ENCODE measurements around the gene FZD4.
"Not testable (repeated sequence)": the region's sequence is repeated elsewhere in the genome, so short reads cannot be mapped to it uniquely, and the experiment has no call there.

The FZD4 gene

DNA sequence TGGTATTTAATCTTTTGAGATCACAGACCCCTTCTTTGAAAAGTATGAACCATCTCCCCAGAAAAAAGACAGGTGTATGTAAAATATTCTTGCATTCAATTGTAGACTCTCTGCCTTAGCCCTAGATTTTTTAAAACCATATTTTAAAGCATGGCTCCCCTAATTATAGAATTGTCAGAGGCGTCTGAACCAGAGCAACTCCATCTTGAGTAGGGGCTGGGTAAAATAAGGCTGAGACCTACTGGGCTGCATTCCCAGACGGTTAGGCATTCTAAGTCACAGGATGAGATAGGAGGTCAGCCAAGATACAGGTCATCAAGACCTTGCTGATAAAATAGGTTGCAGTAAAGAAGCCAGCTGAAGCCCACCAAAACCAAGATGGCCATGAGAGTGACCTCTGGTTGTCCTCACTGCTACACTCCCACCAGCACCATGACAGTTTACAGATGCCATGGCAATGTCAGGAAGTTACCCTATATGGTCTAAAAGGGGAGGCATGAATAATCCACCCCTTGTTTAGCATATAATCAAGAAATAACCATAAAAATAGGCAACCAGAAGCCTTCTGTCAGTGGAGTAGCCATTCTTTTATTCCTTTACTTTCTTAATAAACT, 17.9 kb downstream of the FZD4 start:
- DNase-seq (ENCODE audit: low spot score): not testable (repeated sequence)

DNA sequence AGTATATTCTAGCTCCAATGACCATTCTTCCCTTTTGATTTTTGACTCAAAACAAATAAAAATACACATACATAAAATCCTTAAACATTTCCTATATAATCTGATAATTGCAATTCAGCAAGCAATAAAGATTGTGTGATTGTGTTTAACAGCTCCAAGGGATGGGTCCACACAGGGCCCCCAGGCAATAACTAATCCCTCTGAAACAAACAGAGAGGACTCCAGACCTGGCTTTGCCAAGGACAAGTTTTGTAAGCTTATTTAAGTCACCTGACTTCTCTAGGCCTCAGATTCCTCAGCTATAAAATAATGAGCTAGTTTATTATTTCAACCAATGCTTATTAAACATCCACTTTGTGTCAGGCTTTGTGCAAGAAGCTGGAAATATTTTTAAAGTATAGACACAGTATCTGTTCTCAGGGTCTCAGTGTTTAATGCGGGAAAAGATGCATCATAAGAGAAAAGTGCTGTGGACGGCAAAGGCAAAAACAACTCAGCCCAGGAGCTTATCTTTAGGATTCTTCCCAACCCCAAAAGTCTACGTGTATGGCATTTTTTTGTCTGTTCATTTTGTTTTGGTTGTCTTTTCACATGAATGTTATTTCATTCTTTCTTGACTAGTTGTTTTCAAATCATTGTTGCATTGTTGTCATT, 20.1 kb downstream of the FZD4 start:
- no peak for DNase-seq (ENCODE audit: low spot score)

DNA sequence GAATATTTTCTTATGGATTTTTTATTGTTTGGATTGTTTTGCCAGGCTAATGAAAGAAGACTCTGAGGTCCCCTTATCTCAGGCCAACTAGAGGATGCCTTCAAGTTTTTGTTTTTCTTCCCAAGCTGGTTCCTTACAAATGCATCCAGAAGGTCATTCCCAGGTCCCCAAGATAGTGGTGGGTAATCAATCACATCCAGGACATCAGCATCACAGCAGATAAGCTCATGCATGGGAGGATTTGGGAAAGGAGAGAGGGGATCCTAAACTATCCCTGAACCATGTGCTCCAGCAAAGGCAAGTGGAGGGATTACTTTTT, 20.7 kb downstream of the FZD4 start:
- no peak for DNase-seq (ENCODE audit: low spot score)

DNA sequence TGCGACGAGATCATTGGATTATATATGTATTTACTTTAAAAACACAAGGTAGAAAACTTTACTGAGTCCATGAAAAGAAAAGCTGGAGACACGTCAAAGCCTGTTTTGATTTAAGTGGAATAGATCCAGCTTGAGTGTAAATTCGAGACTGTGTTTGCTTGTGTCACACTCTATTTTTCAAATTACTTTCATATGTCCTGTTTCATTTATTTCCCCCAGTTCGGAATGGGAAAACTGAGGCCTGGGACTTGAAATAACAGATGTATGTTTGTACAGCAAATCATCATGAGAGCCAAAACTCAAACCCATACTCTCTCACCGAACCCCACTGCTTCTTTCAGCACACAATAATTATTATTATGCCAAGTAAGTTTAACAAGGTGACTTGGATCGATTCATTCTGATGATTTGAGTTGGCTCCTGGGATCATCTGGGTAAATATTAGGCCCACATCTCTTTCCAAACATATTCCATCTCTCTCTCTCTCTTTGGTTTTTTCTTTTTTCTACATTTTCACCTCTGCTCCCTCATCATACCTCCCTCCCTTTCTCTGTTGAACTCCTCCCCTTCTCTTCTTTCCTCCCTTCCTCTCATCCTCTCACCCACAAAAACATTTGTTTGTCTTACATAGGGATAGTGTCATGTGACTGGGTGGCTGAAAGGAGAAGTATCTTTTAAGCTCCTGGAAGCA, 21.2 kb downstream of the FZD4 start:
- DNase-seq (ENCODE audit: low spot score): no peak

DNA sequence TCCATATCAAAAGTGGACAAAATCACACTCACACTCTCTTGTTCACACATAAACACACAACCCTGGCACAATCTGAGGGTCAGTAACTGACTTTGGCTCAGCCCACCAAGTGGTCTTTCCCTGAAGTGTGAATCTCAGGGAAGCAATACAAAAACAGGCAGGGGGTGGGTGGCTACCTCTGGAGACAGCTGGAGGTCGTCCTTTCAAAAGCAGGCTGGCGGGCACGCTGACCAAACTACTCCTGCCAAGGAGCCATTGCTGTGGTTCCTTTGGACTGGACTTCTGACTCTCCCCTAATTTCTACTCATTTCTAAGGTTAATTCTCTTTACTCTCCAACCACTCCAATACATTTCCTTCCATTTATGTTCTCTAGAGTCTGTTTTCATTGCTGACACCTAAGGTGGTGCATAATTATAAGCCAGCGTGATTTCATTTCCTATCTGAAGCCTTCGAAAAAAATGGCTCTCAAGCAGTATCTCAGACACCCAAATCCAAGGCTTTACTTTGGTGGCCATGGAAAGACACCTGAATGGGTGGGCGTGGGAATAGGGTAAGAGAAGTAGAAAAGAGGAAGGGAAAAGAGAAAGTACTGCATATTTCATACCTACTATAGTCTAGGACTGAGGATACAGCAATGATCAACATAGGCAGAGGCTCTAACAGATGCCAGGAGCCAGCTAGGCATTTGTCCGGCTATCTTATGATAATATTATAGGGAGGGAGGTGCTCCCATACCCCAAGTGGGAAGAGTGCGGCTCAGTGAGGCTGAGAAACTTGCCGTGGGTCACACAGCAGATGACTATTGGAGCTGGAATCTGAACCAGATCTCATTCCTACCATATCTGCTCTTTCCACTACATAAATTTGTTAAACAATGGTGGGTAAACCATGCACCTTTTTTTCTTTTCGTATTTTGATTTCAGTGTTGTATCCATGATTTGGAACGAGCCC, 22.0 kb downstream of the FZD4 start:
- DNase-seq (ENCODE audit: low spot score): no peak

DNA sequence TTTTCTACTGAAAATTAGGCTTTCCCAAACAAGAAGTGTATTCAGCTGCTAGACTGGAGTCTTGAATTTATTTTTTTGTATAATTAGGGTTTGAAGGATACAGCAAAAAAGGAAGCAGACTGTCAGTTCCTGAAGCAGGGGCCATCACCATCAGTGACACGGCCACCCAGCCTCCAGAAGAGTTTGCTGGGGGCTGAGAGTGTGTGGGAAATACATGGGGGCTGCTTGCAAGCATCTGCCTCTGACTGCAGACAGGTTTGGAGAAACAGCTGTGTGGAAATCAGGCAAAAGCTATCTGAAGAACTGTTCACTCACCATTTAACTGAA, 23.0 kb downstream of the FZD4 start:
- DNase-seq (ENCODE audit: low spot score): no peak

DNA sequence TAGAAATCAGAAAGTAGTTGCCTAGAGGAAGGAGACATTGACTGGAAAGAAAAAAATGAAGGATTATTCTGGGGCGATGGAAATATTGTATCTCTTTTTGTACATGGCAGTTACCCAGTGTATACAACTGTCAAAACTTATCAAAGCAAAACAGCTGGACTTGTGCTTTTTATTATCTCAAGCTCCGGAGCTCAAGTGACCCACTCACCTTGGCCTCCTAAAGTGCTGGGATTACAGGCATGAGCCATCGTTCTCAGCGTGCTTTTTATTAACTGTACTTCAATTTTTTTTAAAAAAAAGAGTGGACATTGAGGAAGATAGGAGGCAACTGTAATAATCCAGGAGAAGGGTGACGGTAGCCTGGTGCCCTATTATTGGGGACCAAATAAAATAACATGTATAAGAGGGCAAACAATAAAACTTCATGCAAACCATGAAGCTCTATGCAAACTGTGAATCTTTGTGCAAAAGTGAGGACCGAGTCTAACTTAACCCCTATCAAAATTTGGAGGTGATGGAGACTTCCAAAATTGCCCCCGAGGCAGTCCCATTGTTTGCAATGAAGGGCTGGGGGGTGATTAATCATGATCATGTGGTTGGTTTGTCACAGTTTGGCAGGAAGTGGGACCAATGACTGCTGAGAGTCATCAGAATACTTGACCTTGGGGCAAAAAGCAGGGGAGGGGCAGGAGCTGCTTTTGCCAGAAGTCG, 23.5 kb downstream of the FZD4 start:
- peak; percentile 50 for DNase-seq (ENCODE audit: low spot score)

DNA sequence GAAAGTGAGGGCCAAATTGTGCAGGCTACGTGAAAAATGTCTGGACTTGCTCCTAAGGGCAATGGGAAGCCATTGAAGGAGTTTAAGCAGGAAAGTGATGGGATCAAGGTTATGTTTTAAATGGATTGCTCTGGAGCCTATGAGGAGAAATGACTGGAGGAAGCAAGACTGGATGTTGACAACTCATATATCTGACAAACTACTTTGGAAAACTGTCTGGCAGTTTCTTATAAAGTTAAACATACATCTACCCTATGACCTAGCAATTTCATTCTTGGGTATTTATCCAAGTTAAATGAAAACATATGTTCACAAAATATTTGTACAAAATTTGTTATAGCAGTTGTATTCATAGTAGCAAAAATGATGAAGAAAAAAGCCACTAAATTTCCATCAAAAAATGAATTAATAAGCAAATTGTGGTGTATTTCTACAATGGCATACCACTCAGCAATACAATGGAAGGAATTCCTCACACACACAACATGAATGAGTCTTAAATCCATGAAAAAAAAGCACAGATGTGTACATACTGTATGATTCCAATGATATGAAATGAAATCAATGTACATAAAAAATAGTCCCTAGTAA, 24.1 kb downstream of the FZD4 start:
- no peak for DNase-seq (ENCODE audit: low spot score)

DNA sequence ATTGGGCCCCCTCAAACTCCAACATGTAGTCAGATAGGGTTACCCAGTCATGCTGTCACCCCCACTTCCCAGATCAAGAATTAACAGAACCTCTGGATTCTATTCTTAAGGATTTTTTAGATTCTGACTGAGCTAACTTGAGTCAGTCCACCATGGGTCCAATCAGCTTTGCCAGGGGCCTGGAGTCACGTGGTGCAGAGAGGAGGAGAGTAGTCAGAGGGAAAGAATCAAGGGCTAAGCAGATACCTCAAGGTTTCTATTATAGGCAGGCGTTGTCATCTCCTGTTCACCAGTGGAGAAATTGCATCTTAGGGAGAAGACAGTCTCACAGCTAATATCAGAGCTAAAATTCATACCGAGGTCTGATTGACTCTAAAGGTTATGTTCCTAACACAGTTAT, 28.2 kb downstream of the FZD4 start:
- DNase-seq (ENCODE audit: low spot score): no peak

DNA sequence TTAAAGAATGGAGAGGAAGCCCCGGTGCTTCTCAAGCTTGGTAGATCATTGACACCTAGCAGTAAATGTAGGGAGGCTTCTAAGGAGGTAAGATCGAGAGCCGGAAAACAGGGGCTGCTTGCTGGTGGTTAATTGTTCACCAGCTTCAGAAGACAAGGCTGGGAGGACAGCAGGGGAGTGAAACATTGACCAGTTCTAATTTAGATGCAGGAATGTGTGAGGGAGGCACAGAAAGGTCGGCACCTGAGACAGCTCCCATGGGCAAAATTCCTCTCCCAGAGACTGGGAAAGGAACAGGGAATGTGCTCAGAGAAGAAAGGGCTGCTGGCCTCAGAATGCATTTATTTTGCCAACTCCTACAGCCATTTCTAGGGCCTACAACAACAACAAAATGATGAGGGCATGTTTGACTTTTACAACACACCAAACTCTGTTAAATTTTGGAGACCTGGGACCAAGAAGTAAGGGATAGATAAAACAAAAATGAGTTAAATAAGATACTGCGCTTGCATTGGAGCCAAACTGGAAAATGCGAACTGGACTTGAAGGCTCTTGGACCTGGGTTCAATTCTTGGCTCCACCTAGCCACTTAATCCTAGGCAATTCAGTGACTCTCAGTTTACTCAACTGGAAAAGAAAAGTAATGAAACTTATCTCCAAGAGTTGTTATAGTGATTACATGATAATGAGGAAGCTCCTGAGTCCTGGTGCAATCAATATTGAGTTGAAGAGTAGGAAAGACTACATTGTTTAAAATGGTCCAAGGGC, 31.0 kb downstream of the FZD4 start:
- no peak for DNase-seq (ENCODE audit: low spot score)

DNA sequence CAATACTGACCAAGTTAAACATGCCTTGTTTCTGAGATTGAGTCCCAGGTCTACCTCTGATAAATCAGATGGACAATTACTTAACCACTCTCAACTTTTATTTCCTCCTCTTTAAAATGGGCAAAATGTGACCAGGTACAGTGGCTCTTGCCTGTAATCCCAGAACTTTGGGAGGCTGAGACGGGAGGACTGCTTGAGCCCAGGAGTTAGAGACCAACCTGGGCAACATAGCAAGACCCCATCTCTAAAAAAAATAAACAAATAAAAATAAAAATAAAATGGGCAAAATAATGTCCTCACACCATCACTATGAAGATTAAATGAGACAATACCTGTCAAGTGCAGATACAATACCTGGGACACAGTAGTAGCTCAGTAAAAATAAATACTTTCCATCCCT, 33.0 kb downstream of the FZD4 start:
- no peak for DNase-seq (ENCODE audit: low spot score)

DNA sequence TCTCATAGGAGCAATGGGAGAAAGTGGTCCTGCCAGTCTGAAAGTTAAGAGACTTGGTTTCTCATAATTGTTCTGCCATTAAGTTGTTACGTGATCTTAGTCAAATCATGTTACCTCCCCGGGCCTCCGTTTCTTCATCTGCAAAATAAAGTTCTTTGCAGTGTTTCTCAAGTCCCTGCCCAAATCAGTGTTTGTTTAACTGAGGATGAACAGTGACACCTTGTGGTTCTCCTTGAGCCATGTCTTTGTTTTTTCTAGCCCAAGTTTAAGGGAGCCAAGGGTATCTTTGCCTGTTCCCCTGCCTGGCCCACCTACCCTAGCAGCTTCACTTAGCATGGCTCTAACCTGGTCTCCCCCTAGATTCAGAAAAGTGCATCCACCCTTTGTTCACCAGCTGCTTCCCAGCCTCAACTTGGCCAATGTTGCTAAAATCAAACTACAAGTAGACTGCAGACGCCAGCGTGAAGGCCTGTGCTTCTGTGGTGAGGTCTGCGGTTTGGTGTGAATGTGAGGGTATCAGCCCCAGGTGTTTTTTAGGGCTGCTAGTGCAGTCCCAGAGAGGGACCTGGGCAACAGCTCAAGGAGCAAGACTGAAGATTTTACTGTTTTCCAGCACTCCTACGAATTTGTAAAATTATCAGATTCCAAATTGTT, 35.5 kb downstream of the FZD4 start:
- peak; percentile 67 for DNase-seq (ENCODE audit: low spot score)

DNA sequence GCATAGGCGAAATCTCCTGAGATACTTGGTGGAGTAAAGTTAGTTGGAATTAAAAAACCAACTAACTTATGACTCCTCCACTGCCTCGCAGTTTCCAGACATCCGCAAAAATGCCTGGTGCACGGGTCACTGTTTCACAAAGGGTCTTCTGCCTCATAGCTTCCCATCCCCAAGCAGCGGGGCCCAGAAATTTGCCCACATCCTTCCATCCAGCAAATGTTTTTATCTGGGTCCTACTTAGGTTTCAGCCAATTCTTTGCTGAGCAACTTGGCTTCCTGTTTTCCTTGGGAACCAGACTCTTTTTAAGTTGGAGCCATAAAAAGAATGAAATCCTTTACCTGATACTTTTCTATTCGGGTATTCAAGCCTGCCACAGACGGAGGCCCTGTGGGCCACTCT, 36.2 kb downstream of the FZD4 start:
- DNase-seq (ENCODE audit: low spot score): no peak

DNA sequence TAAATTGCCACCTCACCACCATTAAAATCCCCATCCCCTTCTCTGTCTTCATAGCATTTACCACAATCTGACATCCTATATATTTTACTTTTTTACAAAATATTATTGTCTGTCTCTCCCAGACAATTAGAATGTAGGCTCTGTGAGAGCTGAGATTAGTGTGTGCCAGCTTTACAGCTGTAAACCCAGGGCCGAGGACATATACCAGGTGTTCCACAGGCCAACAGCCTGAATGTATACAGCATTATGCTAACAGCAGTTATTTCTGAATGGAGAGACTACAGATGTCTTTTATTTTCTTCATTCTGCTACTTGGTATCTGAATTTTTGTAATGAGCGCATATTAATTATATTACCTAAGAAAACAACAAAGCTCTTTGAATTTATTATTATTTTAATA, 36.7 kb downstream of the FZD4 start:
- no peak for DNase-seq (ENCODE audit: low spot score)

DNA sequence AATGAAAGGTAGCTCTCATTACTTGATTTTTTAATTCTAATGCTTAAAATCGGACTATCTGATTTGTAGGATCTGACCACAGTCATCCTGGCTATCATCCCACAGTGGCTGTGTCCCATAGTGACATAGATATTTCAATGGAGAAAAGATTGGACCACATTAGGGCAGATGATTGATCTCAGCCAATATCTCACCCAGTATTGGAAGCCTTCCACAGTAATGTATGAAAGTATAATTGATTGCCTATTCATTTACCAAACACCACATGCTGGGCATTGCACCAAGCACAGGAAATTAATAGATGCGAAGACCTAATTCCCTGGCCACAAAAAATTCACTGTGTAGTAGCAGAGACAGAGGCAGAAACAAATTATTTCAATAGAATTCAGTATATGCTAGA, 37.6 kb downstream of the FZD4 start:
- DNase-seq (ENCODE audit: low spot score): no peak

DNA sequence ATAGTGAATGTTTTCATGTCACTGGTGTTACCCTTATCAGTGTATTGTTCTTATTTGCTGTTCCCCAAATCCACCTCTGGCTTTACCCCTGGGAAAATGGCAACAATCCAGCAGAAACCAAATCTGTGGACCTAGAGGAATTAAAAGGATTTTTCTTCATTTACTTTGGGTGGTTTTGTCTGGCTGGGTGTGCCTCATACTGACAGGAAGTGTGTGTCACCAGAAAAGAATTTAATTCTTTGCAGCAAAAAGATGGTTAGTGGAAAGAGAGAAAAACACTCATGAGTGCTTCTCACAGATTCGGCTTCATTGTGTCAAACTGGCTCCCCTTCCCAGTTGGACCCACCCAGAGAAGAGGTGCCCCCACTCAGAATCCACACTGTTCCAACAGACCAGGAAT, 38.9 kb downstream of the FZD4 start:
- peak; percentile 81 for DNase-seq (ENCODE audit: low spot score)

DNA sequence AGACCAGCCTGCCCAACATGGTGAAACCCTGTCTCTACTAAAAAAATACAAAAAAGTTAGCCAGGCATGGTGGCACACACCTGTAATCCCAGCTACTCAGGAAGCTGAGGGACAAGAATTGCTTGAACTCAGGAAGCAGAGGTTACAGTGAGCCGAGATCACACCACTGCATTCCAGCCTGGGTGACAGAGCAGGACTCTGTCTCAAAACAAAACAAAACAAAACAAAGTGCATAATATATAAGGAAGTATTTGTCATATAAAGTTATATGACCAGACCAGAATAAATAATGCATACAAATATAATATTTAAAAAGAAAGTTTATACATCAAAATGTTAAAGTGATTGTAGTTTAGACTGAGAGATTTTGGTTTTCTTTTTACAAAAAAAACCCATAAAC, 39.3 kb downstream of the FZD4 start:
- DNase-seq (ENCODE audit: low spot score): not testable (repeated sequence)

DNA sequence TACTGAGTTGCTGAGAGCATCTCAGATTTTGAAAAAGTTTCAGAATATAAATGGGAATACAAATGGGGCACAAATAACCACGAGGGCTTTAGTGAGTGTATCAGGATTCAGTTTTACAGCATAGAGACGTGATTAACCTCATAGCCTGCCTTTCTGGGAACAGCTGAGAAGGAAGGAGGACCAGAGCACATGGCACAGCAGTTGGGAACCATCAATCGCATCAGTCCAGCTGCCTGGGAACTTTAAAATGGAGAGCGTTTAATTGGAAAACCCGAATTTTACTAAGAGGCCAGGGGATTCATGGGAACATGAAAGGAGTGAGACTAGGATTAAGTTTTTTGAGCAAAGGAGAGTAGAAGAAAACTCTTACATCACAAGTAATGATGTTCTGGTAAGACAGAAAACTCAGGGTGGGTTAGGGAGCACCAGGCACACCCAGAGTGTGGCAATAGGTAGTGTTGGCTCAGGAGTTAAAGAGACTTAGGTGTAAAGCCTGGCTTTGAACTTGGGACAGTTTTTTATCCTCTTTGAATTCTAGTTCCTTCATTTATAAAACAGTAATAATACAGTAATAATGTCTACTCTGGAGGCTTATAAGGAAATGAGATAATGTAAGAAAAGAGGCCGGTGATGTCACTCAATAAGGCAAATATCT, 40.2 kb downstream of the FZD4 start:
- DNase-seq (ENCODE audit: low spot score): no peak

DNA sequence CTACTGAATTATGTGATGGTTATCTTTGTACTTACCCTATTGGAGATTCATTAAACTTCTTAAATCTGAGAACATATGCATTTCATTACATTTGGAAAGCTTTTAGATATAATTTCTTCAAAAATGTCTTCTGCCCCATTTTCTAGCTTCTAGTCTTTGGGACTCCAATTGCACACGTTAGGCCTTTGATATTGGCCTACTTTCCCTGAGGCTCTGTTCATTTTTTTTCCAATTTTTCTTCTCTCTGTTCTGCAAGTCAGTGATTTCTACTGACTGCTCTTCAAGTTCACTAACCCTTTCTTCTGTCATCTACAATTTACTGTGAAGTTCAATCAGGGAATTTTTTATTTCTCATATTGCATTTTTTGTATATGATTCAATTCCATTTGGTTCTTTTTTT, 43.0 kb downstream of the FZD4 start:
- DNase-seq (ENCODE audit: low spot score): no peak

DNA sequence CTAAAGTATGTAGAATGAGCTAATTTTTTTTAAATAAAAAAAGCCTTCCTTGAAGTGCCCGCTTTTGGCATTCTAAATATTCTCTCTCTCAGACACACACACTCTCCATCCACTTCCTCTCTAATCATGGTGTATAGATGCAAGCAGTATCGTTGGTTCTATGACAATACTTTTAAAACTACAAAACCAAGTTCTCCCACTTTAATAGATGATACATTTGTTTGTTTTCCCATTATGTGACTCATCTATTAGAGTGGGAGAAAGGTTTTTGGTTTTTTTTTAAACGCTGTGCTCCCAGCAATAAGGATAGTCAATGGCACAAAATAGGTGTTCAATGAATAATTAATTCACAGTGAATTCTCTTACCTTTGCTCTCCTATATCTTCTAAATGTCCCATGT, 44.6 kb downstream of the FZD4 start:
- no peak for DNase-seq (ENCODE audit: low spot score)

Measured in AG20443 (cell line).